HuH-7.5 (cell line): ENCODE data around the gene CENPC.
"Not testable (repeated sequence)": the region's sequence is repeated elsewhere in the genome, so short reads cannot be mapped to it uniquely, and the experiment has no call there.

Source experiments
- DNase-seq: peaks from one replicate; pipeline ENCODE4 v3.0.0; 2011; ENCODE audit warnings: low spot score

CENPC gene

GRCh38 chr4:67550451-67550850, 5.1 kb upstream of the CENPC start:
- no peak for DNase-seq

DNA sequence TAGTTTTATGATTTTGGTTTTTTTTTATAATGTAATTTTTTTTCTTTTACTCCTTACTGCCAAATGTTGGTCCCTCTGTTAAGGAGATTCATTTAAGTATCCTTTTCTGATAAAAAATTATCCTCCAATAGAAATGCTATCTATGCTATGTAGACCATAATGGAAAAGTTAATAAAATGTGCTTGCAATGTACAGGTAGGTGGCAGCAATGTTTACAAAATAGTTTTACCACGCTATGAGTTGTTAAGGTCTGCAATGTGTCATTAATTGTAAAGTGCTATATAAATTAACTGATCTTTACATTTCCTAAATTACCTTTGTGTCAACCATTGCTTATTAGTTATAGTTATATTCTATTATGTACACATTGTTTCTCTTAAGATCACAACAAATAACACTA, 3.8 kb upstream of the CENPC start:
- no peak for DNase-seq

- DNase-seq: no peak
These were observed 1.7 kb upstream of the CENPC start for GRCh38 chr4:67546971-67547370.

DNA sequence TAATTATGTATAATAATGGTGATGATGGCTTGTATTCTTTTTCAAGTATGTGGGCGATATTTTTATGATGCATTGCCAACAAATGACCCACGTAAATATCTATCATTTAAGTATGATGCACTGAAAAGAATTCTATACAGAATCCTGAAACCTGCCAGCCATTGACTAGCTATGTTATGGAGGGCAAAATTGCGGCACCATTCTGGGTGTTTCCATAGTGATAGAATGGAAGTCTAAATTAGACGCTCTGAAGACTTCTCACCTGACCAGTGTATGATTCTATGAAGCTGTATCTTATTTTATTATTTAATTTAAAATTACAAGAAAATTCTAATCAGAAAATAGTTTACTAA, 677 bp upstream of the CENPC start:
- DNase-seq: no peak

DNA sequence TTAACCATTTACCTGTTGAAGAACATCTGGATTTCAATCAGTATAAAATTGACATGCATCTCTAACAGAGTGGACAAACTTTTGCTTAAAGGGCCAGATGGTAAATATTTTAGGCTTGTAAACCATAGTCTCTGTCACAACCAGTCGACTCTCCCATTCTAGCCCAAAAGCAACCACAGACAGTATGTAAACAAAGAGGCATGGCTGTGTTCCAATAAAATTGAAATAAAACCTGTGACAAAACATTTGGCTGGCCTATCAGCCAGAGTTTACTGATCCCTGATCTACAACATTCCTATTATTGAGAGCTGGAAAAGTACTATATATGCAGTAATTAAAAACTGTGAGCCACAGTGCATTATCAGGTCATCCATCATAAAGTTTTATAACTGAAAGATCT, 3.2 kb downstream of the CENPC start:
- DNase-seq: no peak

DNA sequence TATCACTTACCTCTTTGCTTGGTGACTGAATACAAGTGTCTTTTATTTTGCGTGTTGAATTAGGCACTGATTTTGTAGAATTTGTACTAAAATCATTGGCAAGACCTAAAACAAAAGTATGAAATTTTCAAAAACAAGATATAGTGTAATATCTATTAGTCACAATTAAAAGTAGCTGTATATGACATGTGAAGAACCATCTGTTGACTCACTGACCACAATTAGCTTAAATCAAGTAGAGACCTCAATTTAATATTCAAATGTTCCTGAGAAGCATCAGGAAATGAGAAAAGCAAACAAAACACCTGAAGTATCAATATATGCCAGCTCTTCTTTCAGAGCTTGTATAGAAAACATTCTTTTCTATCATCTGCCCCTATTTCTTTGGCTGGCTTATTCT, 5.5 kb downstream of the CENPC start:
- no peak for DNase-seq

- DNase-seq: no peak
These were observed 9.9 kb downstream of the CENPC start for GRCh38 chr4:67535280-67535840.

- DNase-seq: no peak
These were observed 12.2 kb downstream of the CENPC start for GRCh38 chr4:67533112-67533511.

- not testable (repeated sequence) for DNase-seq
These were observed 12.9 kb downstream of the CENPC start for GRCh38 chr4:67532397-67532796.

- DNase-seq: no peak
These were observed 13.8 kb downstream of the CENPC start for GRCh38 chr4:67531379-67531962.

DNA sequence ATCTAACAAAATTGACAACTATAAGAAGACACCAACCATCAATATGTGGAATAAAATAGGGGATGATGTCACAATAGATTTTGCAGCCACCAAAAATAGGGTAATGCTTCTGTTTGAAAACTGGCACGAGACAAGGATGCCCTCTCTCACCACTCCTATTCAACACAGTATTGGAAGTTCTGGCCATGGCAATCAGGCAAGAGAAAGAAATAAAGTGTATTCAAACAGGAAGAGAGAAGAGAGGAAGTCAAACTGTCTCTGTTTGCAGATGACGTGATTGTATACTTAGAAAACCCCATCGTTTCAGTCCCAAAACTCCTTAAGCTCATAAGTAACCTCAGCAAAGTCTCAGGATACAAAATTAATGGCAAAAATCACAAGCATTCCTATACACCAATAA, 21.2 kb downstream of the CENPC start:
- not testable (repeated sequence) for DNase-seq

DNA sequence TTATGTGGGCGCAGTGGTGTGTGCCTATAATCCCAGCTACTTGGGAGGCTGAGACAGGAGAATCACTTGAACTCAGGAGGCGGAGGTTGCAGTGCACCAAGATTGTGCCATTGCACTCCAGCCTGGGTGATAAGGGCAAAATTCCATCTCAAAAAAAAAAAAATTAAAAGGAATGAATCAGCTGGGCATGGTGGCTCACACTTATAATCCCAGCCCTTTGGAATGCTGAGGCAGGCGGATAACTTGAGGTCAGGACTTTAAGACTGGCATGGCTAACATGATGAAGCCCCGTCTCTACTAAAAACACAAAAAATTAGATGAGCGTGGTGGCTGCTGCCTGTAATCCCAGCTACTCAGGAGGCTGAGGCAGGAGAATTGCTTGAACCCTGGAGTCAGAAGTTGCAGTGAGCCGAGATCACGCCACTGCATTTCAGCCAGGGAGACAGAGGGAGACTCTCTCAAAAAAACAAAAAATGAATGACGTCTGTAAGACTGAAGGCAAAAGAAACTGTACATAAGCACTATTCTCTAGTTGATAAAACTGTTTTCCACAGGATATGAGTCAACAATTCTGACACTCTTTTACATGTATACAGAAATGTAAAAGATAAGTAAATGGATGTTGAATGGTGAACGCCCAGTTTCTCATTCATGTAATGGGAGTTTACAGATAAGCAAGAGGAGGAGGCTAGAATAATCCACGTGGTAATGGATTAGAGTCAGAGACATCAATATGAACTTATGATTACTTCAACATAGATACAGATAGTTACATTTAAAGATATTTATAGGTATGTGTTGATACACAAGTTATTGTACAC, 22.2 kb downstream of the CENPC start:
- DNase-seq: no peak

GRCh38 chr4:67522230-67522629, 23.1 kb downstream of the CENPC start:
- no peak for DNase-seq

GRCh38 chr4:67521506-67521905, 23.8 kb downstream of the CENPC start:
- no peak for DNase-seq

- DNase-seq: no peak
These were observed 25.2 kb downstream of the CENPC start for GRCh38 chr4:67520141-67520540.

- DNase-seq: no peak
These were observed 32.8 kb downstream of the CENPC start for GRCh38 chr4:67512501-67512900.

DNA sequence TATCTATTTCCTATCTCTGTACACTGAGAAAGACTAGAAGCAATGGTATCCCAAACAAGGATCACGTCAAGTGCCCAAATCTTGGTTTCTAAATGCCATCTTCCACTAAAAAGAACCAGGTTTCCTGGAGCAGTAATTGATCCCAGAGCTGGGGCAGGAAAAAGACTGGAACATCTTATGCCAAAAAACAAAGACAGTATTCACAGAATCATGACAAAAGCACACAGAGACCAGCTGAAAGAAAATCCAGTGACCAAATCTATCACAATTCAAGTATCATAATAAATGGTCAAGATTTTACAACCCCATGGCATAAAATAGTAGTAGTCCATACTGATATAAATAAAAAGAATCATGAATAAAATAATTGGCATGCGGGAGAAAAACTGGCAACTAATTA, 44.9 kb downstream of the CENPC start:
- DNase-seq: no peak

DNA sequence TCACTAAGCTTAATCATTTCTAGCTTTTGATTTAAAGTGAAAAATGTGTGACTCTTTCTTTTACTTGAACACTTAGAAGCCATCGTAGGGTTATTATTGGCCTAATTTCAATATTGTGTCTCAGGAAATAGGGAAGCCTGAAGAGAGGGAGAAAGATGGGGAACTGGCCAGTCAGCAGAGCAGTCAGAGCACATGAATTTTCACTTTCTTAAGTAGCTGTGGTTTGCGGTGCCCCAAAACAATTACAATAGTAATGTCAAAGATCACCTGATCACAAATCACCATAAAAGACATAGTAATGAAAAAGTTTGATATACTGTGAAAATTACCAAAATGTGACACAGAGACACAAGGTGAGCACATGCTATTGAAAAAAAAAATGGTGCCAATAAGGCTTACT, 45.5 kb downstream of the CENPC start:
- no peak for DNase-seq

DNA sequence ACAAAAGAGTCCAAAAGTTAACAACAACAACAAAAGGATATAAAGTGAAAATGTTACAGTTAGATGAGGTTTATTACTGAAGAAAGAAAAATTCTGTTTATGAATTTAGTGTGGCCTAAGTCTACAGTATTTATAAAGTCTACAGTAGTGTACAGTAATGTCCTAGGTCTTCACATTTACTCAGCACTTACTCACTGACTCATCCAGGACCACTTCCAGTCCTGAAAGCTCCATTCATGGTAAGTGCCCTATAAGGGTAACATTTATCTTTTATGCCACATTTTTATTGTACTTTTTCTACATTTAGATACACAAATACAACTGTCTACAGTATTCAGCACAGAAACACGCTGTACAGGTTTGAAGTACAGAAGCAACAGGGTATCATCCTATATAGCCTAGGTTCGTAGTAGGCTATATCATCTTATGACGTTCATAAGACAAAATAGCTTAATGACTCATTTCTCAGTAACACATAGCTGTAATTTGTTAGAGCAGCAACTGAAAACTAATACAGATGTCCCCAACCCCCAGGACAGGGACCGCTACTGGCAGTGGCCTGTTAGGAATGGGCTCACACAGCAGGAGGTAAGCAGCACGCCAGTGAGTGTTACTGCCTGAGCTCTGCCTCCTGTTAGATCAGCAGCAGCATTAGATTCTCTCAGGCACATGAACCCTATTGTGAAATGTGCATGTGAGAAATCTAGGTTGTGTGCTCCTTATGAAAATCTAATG, 61.3 kb downstream of the CENPC start:
- no peak for DNase-seq

DNA sequence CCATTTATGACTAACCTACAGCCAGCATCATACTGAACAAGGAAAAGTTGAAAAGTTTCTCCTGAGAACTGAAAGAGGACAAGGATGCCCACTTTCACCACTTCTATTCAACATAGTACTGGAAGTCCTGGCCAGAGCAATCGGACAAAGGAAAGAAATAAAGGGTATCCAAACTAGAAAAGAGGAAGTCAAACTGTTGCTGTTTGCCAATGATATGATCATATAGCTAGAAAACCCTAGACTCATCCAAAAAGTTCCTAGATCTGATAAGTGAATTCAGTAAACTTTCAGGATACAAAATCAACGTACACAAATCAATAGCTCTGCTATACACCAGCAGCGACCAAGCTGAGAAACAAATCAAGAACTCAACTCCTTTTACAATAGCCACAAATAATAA, 64.5 kb downstream of the CENPC start:
- DNase-seq: no peak

- no peak for DNase-seq
These were observed 70.1 kb downstream of the CENPC start for GRCh38 chr4:67475155-67475554.

DNA sequence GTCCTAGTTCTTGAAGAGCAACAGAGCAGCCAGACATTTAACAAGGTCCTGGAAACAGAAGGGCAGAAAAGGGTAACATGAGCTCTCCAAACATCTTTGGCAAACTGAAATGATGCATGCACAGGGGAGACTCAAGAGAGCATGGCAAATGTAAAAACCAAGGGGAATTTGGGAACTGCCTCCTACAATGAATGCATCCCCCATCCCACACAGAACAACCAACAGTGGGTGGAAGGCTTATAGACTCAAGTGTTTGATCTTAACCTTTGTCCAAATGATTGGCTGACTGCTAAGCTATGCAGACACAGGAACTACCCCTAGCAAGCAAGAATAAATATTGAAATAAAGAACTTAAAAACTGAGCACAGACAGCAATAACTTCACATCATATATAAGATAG, 74.4 kb downstream of the CENPC start:
- no peak for DNase-seq

DNA sequence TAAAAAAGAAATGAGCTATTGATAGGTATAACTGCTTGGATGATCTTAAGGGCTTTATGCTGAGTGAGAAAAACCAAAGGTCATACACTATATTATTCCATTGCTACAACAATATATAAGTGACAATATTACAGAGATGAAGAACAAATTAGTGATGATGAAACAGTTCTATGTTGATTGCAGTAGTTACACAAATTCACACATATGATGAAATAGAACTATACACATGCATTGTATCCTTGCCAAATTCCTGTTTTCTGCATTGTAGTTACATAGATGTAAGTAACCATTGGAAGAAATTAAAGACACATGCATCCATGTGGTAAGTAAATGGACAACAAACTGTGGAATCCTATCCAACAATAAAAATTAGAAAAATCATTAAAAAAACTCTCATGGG, 76.5 kb downstream of the CENPC start:
- no peak for DNase-seq
